ENCODE data around the gene PPM1H. TPM values are rescaled to one million over a fixed set of nuclear protein-coding genes. Genes with fewer than 3 reads are reported as not detected.

The PPM1H gene
- total RNA-seq, 1 donor from 2014 or later: 4.0 TPM

GRCh38 chr12:62728741-62729140 is 206.2 kb downstream of the PPM1H start:
- no peak for DNase-seq (ENCODE audit: low spot score)
- intact Hi-C loops (cut with DNase I): no loop called here

DNA sequence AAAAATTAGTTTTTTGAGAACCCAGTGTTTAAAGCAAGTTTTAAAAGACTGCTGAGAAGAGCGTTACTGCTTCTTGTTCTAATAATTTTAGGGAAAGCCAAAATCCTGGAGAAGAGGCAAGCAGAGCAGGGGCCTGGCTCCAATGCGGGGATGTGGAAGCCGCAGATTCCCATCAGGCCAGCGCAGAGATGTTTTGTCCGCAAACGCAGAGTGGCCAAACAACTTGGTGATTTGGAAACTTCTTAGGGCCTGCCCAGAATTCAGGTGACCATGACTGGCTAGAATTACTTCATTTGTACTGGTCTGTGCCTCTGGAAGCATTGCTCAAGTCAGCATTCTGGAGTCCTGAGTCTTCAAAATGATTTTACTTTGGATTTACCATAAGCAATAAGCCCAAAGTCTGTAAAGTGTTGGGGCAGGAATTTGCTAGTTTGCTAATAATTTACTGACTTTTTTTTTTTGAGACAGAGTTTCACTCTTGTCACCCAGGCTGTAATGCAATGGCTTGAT is 208.4 kb downstream of the PPM1H start:
- intact Hi-C loops (cut with DNase I): no loop called here
- DNase-seq (ENCODE audit: low spot score): no peak

DNA sequence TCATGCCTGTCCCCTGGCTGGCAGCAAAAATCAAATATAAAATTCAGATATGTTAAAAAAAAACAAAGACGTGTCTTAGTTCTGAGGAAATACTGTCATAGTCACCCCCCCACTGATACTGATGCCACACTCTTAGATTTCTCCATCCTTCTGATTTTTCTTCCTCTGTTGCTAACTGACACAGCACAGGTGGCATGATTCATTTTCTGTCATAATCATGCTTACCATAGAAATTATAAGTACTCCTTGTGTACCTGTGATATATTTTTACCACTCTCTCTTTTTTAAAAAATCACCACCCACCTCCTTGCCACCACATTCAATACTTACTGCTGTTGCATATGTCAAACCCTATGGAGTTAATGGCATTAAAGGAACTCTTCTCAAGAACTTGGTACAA is 209.2 kb downstream of the PPM1H start:
- intact Hi-C loops (cut with DNase I): no loop called here

DNA sequence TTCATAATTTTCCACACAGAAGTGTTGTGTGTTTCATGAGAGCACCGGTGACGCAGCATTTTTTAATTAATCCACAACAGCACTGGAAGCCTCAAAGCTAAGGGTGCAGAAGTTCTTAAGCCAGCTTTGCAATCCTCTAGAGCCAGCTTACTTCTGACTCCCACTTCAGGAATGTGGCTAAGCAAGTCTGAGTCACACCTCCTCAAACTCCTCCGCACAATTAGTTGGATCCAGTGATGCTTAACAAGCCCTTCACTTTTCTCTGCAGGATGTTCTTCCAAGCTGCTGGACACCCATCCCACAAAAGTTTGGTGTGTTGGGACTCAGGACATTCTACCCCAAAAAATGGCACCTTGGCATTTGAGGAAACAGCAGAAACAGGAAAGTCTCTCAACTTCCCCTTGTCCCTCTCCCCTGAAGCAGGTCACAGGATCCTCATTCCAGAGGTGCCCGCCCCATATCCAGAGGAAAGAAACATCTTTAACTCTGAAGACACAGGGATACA is 210.0 kb downstream of the PPM1H start:
- intact Hi-C loops (cut with DNase I): no loop called here
- DNase-seq (ENCODE audit: low spot score): no peak

More for the DNA sequence above, 209.2 kb downstream of the PPM1H start:
- DNase-seq (ENCODE audit: low spot score): no peak

- no peak for DNase-seq (ENCODE audit: low spot score)
- intact Hi-C loops (cut with DNase I): no loop called here
Observed at GRCh38 chr12:62724285-62724684, 210.7 kb downstream of the PPM1H start.

GRCh38 chr12:62722971-62723680 is 211.8 kb downstream of the PPM1H start:
- intact Hi-C loops (cut with DNase I): no loop called here
- no peak for DNase-seq (ENCODE audit: low spot score)

DNA sequence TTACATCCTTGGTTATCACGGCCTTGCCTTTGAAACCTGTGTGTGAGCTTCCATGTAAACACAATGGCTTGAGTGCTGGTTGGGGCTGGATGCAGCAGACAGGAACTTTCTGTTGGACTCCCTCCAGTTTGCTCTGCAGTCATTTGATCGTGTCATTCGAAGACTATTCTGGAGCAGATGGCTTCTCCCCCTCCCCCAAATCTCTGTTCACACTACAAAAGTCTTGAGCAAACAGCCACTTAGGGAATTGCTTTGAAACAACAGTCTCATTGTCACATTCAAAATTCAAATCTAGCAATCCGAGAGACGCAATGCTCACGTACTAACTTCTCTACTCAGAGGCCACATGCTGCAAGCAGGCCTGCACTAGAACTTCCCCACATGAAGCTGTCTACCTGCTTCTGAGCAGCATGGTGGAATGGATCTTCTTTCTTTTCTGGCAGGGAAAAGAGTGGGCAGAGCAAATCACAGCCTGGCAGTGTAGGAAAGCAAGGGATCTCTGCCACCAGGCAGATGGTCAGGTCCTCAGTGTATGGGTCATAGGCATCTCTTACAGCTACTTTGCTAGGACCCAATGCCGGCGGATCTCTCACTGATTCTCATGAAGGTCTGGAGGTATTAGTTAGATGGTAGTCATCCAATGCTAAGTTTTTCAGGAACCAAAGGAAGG is 214.2 kb downstream of the PPM1H start:
- intact Hi-C loops (cut with DNase I): no loop called here
- no peak for DNase-seq (ENCODE audit: low spot score)

GRCh38 chr12:62720025-62720424 is 214.9 kb downstream of the PPM1H start:
- DNase-seq (ENCODE audit: low spot score): no peak
- intact Hi-C loops (cut with DNase I): no loop called here

DNA sequence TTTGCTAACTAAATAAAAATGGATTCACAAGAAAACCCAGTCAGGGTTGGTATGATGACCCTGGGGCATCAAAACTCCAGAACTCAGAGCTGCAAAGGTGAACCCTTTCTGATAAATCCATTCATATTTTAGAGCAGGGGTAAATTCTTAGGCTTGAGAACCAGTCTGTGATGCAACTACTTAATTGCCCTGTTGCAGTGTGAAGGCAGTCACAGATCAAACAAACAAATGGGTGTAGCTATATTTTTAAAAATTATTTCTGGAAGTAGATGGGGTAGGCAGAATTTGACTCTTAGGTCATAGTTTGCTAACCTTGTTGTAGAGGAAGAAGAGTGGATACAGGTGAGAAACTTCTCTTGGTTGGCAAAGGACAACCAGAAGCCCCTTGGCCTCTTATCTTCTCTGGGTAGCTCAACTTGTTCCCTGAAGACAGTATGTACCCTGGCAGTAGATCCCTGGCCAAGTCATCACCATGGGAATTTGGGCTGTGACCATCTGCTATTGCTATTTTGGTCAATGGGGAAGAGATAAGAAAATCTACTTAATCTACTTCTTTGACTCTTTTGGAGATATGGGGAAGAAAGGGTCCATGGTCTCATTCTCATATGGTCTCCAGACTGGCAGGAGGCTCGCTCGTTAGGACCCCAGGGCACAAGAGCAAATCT is 216.1 kb downstream of the PPM1H start:
- intact Hi-C loops (cut with DNase I): no loop called here

DNA sequence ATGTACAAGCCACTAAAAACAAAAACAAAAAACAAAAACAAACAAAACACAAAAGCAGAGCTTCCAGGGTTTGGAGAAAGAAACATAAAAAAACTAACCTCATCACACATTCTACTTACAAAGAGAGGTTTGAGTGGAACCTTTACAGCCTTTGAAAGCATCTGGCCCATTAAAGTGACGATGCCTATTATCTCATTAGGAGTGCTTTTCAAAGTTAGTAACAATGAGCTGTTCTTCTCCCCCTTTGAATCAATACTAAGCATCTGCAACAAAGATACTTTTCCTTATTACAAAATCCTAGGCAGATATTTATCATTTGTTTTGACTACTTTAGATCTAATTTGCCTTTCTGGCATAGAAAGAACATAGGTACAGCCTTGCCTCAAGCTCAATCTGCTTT is 217.3 kb downstream of the PPM1H start:
- intact Hi-C loops (cut with DNase I): no loop called here
- no peak for DNase-seq (ENCODE audit: low spot score)

More for the DNA sequence above, 216.1 kb downstream of the PPM1H start:
- DNase-seq (ENCODE audit: low spot score): no peak

DNA sequence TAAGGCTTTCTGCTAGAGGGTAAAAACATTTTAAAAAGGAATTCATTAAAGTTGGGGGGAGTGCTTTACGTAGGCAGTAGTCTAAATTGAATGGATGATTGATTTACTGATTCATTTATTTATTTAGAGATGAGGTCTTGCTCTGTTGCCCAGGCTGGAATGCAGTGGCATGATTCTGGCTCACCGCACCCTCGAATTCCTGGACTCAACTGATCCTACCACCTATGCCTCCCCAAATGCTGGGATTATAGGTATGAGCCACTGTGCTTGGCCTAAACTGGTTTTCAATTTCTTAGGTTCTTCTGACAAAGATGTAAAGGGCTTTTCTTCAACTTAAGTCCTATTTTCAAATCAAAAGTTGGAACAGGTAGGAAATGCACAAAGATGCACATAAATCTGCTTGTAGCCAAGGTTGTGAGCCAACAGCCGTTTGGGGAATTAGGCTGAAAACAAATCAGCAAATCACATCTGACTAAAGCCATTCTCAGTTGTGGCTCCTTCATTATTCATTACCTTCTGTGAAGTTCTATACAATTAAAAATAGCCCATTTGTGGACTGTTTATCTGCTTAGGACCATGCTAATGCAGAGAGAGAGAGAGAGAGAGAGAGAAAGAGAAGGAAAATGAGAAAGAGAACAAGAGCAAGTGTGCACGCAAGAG is 218.0 kb downstream of the PPM1H start:
- intact Hi-C loops (cut with DNase I): no loop called here
- DNase-seq (ENCODE audit: low spot score): no peak

- intact Hi-C loops (cut with DNase I): no loop called here
Observed at GRCh38 chr12:62716037-62716436, 218.9 kb downstream of the PPM1H start.

DNA sequence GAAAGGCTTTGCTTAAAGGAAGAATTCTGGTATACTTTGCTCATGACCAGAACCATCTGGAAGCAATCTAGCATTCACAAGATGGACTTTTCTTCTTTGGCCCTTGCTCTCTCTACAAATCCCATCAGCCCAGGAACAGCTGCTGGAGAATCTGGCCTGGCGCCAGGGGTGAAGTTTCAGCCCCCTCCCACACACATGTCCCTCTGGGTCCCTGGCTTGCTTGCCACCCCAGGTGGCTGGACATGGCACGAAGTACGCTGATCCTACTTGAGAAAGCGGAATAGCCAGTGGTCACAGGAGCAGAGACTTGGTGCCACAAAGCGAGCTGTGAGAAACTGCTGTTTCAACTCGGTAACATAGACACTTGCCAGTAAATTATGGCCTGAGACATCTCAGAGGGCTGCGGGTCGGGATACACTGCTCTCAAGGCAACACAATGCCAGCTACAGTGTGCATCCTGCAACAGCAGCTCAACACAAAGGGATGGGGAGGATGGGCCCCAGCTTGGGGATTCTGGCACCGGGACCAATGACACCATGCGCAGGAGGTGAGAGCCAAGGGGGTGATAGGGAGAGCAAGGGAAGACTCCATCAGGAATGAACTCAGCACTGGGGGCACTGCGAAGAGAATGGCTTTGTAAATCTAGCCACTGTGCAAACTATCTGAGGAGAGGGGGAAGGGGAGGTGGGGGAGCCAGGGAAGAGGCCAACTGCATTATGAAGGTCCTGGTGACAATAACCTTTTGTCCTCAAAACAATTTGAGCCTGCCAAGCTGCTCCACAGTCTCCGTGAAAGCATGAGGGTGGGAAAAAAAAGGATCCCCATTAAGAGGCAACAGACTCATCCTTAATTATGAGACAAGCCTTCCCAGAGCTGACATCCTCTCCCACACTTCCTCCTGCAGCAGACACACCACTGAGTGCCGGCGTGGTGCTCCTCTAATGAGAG is 219.9 kb downstream of the PPM1H start:
- no peak for DNase-seq (ENCODE audit: low spot score)
- intact Hi-C loops (cut with DNase I): no loop called here

More at GRCh38 chr12:62716037-62716436, 218.9 kb downstream of the PPM1H start:
- no peak for DNase-seq (ENCODE audit: low spot score)

GRCh38 chr12:62714181-62714773 is 220.7 kb downstream of the PPM1H start:
- DNase-seq (ENCODE audit: low spot score): no peak
- intact Hi-C loops (cut with DNase I): no loop called here

- intact Hi-C loops (cut with DNase I): no loop called here
- DNase-seq (ENCODE audit: low spot score): no peak
Observed at GRCh38 chr12:62713723-62714122, 221.2 kb downstream of the PPM1H start.

GRCh38 chr12:62712681-62713573 is 222.0 kb downstream of the PPM1H start:
- DNase-seq (ENCODE audit: low spot score): no peak
- intact Hi-C loops (cut with DNase I): no loop called here

DNA sequence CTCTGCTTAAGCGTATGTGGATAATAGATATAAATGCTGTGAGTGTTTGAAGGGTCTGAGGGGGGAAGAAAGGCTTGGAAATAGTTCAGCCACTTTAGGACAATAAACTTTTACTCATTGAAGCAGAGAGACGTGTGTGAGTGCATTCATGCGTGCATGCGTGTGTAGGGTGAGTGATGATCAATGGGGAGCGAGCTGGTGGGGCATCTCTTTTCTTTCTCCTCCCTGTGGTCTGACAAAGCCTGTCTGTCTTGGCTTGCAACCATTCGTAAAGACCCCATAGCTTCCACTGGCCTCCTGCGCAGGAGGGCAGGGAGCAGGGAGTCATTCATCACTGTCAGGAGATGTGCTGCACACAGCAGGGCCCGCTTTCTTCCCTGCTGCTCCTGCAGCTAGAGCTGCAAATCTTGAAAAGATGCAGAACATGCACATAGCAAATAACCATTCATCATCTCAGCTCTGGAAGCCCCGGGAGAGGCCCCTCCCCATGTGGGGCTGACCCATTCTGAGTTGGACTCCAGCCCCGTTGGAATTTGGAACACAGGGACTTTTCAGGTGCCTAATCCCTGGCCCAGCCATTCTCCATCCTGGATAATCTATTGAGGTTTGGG is 223.2 kb downstream of the PPM1H start:
- intact Hi-C loops (cut with DNase I): no loop called here
- DNase-seq (ENCODE audit: low spot score): no peak

All from cardiac septum (tissue), 1 donor.